Measurements from ENCODE around the gene KIF19. TPM values are rescaled to one million over a fixed set of nuclear protein-coding genes. Genes with fewer than 3 reads are reported as not detected.

The KIF19 gene
- total RNA-seq, 1 donor from 2014 or later, result not detected

DNA sequence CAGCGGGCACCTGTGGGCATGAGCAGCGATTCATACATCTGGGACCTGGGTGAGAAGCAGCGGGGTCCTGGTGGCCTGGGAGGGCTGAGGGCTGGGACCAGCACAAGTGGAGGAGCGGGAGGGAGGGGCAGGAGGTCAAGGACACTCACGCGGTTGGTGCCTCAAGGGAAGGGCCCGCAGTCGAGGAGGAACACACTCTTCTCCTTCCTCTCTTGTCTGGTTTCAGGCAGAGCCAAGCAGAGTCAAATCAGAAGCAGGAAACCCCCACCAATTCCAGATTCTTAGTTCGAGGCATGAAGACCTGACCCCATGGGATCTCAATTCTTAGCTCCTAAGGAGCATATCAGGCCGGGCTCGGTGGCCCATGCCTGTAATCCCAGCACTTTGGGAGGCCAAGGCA lies 36.3 kb upstream of the KIF19 start:
- FAIRE-seq (no peak), DNase-seq (ENCODE audit: low read depth) (no peak)
- Histone ChIP-seq H3K4me3 (ENCODE audit: low read depth, low read length) (no peak overlapping the region), H3K36me3 (ENCODE audit: control insufficient read depth, insufficient read depth, low read length) (no peaks in the 10 kb centered on the region), H3K27me3 (ENCODE audit: control insufficient read depth, insufficient read depth, low read length) (peaks cover 1% of the 10 kb centered on the region)
- TF ChIP-seq, protein P1, sequence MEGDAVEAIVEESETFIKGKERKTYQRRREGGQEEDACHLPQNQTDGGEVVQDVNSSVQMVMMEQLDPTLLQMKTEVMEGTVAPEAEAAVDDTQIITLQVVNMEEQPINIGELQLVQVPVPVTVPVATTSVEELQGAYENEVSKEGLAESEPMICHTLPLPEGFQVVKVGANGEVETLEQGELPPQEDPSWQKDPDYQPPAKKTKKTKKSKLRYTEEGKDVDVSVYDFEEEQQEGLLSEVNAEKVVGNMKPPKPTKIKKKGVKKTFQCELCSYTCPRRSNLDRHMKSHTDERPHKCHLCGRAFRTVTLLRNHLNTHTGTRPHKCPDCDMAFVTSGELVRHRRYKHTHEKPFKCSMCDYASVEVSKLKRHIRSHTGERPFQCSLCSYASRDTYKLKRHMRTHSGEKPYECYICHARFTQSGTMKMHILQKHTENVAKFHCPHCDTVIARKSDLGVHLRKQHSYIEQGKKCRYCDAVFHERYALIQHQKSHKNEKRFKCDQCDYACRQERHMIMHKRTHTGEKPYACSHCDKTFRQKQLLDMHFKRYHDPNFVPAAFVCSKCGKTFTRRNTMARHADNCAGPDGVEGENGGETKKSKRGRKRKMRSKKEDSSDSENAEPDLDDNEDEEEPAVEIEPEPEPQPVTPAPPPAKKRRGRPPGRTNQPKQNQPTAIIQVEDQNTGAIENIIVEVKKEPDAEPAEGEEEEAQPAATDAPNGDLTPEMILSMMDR (IDR thresholded peaks at IDR 0.05; ENCODE audit: insufficient read depth, low read length, severe bottlenecking), result no peak

DNA sequence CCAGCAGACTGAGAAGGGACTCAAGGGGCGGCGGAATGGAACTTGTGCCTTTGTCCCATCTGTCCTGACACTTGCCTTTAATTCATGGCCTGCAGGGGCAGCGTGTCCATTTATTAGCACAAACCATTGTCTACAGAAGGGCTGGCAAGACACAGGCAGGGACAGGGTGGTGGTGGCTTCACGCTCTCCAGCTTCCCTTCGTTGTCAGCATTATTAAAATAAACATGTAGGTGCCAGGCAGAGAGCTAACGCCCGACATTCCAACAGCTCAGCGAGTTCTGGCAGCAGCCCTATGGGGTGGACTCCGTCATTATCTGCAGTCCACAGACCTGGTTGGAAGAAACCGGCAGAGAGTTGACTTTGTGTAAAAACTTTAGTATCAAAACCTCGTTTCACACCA lies 35.7 kb upstream of the KIF19 start:
- FAIRE-seq, result no peak
- H3K4me3 ChIP-seq (ENCODE audit: low read depth, low read length), result no peak overlapping the region
- no peaks in the 10 kb centered on the region for H3K36me3 ChIP-seq (ENCODE audit: control insufficient read depth, insufficient read depth, low read length)
- H3K27me3 ChIP-seq (ENCODE audit: control insufficient read depth, insufficient read depth, low read length), result no peaks in the 10 kb centered on the region
- TF ChIP-seq, protein P1 (IDR thresholded peaks at IDR 0.05; ENCODE audit: insufficient read depth, low read length, severe bottlenecking), result no peak
- DNase-seq (ENCODE audit: low read depth), result peak; percentile 20

DNA sequence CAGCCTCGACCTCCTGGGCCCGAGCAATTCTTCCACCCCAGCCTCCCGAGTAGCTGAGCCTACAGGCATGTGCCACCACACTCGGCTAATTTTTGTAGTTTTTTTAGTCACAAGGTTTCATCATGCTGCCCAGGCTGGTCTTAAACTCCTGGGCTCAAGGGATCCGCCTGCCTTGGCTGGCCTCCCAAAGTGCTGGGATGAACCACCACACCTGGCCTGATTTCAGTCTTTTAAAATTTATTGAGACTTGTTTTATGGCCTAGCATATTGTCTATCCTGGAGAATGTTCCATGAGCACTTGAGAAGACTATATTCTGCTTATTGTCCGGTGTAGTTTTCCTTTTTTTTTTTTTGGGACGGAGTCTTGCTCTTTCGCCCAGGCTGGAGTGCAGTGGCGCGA lies 33.5 kb upstream of the KIF19 start:
- DNase-seq (ENCODE audit: low read depth) (no peak), FAIRE-seq (no peak)
- Histone ChIP-seq H3K4me3 (ENCODE audit: low read depth, low read length) (no peak overlapping the region), H3K27me3 (ENCODE audit: control insufficient read depth, insufficient read depth, low read length) (no peaks in the 10 kb centered on the region), H3K36me3 (ENCODE audit: control insufficient read depth, insufficient read depth, low read length) (no peaks in the 10 kb centered on the region)
- TF ChIP-seq, protein P1 (IDR thresholded peaks at IDR 0.05; ENCODE audit: insufficient read depth, low read length, severe bottlenecking), result no peak

DNA sequence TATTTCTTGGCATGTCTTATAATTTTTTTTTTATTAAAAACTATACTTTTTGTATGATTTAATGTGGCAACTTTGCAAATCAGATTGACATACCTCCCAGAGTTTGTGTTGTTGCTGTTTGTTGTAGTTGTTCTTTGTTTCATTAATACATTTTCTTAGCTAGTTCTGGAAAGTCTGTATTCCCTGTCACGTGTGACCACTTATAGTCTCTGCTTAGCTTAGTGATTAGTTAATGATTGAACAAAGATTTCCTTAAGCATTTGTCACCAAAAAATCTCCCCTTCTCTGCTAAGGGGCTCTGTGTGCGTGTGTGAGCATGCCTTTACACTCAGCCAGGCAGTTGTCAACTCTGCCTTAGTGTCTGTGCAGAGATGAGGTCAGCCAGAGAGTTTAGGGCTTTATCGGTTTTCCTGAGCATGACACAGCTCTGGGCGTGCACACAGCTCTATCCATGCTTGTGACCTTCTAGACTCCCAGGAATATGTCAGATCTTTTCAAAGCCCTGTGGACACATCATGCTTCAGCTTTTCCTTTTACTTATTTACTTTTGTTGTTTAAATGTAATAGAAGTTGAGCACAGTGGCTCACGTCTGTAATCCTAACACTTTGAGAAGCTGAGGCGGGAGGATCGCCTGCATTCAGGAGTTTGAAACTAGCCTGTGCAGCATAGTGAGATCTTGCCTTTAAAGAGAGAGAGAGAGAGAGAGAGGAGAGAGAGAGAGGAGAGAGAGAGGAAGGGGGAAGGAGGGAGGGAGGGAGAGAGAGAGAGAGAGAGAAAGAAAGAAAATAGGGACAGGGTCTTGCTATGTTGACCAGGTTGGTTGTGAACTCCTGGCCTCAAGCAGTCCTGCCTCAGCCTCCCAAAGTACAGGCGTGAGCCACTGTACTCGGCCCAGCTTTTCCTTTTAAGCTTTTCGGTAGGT lies 30.1 kb upstream of the KIF19 start:
- no peaks in the 10 kb centered on the region for H3K27me3 ChIP-seq (ENCODE audit: control insufficient read depth, insufficient read depth, low read length)
- peak; percentile 92 for DNase-seq (ENCODE audit: low read depth)
- TF ChIP-seq, protein P1 (IDR thresholded peaks at IDR 0.05; ENCODE audit: insufficient read depth, low read length, severe bottlenecking), result no peak
- no peak for FAIRE-seq
- no peak overlapping the region for H3K4me3 ChIP-seq (ENCODE audit: low read depth, low read length)
- no peaks in the 10 kb centered on the region for H3K36me3 ChIP-seq (ENCODE audit: control insufficient read depth, insufficient read depth, low read length)

DNA sequence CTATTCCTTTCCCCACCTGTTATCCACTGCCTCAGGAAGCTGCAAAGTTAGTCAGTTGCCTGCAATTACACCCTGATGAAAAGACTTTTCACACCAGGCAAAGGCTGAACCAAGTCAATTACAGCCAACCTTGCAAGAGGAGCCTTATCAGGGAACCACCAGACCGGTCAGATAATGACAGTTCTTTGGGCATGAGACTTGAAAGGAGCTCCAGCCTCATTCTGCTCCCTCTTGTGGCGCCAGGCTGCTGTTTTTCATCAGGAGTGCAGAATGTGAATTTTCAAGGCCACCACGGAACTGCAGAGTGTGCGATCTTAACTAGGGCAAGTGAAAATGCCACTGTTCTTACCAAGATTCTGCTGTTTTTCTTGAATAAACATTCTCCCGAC lies 29.5 kb upstream of the KIF19 start:
- Histone ChIP-seq H3K4me3 (ENCODE audit: low read depth, low read length) (no peak overlapping the region), H3K36me3 (ENCODE audit: control insufficient read depth, insufficient read depth, low read length) (no peaks in the 10 kb centered on the region), H3K27me3 (ENCODE audit: control insufficient read depth, insufficient read depth, low read length) (no peaks in the 10 kb centered on the region)
- DNase-seq (ENCODE audit: low read depth), result peak; percentile 54
- FAIRE-seq, result no peak
- TF ChIP-seq, protein P1 (IDR thresholded peaks at IDR 0.05; ENCODE audit: insufficient read depth, low read length, severe bottlenecking), result peak; percentile 65
